GM03348 (cell line): ENCODE data around the gene NEK5.
"Not testable (repeated sequence)": the region's sequence is repeated elsewhere in the genome, so short reads cannot be mapped to it uniquely, and the experiment has no call there.

ENCODE experiments used
- DNase-seq: peaks from one replicate; pipeline ENCODE4 v3.0.0; 2012; ENCODE audit warnings: low spot score

Gene NEK5

DNA sequence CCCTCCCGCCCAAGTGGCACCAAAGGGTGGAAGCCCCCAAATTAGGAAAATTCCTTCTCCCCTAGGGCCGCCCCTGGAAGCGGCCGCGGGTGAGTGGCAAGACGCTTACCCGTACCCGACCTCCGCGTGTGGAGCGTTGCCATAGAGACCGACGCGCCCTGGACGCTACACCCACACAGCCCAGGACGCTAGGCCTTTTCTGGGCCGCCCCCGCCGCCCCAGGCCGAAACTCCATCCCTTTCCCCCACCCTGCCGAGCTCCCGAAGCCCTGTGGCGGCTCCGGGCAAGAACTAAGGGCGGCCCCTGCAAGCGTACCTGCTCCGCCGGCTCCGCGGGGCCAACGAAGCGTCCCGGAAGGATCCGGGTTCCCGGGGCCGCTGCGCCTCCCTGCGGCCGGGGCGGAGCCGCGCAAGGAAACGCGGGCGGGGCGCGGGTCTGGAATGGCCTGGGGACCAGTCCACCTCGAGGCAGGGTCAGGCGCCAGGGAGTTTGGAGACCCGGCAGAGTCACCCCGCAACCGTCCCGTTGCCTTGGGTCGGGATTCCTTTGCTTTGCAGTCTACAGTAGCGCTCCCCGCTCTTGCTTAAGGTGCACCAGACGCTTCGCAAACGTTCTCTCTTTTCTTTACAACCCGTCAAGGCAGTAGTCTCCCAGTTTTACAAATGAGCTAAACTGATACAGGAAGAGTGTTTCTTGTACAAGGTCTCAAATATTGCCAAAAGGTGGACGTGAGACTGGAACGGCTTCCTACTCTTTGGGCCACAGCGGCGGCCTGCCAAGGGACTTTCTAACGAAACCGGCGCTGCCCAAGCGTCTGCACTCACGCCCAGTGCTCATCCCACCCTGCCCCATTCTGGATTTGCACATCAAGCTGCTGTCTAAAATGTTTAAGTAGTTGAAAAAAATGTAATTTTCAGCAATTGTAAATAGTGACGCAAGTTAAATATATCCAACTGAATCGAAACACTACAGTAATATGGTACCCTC is at the start of gene NEK5:
Gene NEK5, minus strand, starts transcription at position 360 of the 987 bp plus-strand sequence. CDS start 1,591 bp downstream, outside the sequence.
- peak; percentile 92 for DNase-seq

GRCh38 chr13:52177276-52177675 is 48.4 kb upstream of the NEK5 start:
- DNase-seq, result no peak

GRCh38 chr13:52173970-52174369 is 45.1 kb upstream of the NEK5 start:
- DNase-seq, result not testable (repeated sequence)

DNA sequence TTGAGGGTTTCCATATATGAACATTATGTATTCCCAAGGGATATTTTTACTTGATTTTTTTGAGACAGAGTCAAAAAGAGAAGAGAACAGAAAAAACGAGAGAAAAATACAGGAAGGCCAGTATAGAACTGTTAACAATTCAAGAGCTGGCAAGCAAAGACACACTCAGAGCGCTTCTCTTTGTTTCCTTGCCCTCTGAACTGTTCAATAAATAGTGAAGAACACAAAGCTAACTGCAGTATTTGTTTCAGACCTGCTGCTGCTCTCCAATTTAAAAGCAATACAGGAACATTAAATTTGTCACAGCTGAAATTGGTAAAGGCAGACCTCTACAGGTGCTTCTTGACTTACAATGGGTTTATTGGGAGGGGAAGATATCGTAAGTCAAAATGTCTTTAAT is 44.5 kb upstream of the NEK5 start:
- no peak for DNase-seq

DNA sequence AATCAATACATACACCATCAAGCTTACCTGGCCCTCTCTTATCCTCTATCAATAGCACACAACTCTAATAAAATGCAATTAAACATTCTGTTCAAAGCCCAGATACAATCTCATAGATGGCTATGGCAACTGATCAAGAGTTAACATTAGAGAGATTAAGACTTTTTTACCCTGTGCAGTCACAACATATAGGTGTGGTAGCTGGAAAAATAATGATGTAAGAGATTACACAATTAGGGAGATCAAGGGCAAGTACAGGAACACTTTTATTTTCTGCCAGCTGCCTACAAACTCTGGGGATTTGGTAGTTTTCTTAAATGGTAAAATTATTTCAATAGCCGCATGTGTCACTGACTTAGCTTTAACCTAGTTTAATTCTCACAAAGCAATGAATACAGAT is 42.8 kb upstream of the NEK5 start:
- DNase-seq, result not testable (repeated sequence)

GRCh38 chr13:52170828-52171391 is 42.0 kb upstream of the NEK5 start:
- DNase-seq, result not testable (repeated sequence)

DNA sequence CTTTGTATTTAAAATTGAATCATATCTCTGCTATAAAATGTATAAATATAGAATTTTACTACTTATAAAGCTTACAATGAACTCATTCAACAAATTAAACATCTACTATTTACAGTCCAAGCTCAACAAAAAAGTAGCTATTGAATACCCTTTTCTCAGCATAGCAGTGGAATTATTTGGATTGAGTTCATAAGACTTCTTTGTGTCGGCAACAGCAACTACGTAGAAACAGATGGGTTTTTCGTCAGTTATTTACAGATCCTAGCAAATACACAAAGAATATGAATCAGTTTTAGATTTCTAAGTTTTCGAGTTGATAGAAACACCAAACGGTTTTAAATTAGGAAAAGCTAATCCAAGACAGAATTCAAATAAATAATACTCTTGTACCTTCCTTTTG is 41.0 kb upstream of the NEK5 start:
- DNase-seq, result no peak

DNA sequence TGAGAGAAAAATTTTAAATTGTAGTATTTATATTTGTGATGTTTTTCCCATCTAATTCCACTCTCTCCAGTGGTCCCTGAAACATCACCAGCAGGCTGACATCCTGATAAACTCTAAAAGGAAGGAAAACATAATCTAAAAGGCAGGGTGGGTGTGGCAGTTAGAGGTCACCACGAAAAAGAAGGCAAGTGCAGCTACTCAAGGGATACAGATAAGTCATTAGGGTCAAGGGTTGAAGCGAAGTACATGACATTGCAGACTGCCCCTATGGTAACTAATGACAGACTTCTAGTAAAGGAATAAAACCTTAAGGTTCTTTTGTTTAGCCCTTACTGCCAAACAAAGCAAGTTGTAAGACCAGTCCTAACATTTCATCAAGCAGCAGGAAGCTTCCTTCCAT is 36.5 kb upstream of the NEK5 start:
- no peak for DNase-seq

DNA sequence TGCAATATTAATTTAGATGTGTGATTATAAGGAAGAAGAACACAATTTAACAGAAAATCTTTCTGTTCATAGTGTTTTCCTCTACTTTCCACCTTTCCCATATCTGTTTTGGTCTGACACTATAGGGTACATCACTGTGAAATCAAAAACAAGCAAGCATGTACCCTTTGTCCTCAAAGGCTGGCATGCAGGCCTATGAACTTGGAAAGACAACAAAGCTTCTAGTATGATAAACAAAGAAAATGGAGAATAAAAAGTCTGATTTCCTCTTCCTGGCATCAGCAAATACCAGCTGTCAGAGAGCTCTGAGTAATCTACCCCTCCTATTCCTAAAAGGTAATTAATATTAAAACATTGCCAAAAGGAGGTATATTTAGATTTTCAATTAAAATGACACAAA is 36.1 kb upstream of the NEK5 start:
- DNase-seq, result no peak

DNA sequence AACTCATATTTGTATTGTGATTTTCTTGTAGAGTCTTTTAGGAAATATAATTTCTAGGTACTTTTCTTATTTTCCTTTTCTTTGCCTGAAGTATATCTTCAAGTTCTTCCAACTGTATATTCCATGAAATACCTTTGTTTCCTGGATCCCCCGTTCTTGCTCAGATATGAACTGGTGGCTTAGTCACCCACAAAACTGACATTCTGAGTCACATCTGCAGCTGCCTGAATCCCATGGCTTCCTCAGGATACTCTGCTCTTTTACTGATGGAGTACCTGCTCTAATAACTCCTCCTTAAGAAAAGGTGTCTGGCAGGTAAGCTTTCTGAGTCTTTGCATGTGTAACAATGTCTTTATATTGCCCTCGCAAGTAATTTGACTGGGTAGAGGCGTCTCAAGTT is 35.0 kb upstream of the NEK5 start:
- not testable (repeated sequence) for DNase-seq

- DNase-seq, result no peak
These were observed 33.6 kb upstream of the NEK5 start for GRCh38 chr13:52162279-52163101.

GRCh38 chr13:52161181-52161646 is 32.3 kb upstream of the NEK5 start:
- no peak for DNase-seq

GRCh38 chr13:52160506-52160905 is 31.6 kb upstream of the NEK5 start:
- no peak for DNase-seq

GRCh38 chr13:52160053-52160452 is 31.2 kb upstream of the NEK5 start:
- DNase-seq, result no peak

- peak; percentile 88 for DNase-seq
These were observed 30.5 kb upstream of the NEK5 start, which contains the start of gene NEK3 for GRCh38 chr13:52159159-52159982. TSS of gene NEK3 (minus strand) at chr13:52159597. CDS start at chr13:52156191, 3,406 bp downstream.

GRCh38 chr13:52158629-52159158 is 29.8 kb upstream of the NEK5 start:
- DNase-seq, result peak; percentile 77

DNA sequence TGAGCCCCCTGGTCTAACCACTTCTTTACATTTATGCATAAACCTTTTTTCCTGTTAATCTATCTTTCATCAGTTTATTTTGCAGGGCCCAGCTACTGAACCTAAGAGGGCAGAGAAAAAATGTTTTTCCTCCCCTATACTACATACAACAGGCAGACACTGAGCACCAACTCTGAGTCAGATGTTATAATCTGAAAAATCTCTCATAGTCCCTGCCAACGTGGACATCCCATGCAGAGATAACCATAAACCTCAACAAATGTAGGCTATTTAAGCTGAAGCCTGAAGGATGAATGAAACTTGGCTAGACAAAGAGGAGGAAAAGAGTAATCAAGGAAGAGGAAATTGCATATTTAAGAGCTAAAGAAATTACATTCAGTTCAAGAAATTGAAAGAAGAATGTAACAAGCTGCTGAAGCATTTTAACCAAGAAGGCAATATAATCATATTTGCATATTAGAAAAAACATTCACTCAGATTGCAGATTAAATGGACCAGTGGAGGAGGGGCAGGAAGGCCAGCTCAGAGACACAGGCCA is 27.9 kb upstream of the NEK5 start:
- DNase-seq, result peak; percentile 27

DNA sequence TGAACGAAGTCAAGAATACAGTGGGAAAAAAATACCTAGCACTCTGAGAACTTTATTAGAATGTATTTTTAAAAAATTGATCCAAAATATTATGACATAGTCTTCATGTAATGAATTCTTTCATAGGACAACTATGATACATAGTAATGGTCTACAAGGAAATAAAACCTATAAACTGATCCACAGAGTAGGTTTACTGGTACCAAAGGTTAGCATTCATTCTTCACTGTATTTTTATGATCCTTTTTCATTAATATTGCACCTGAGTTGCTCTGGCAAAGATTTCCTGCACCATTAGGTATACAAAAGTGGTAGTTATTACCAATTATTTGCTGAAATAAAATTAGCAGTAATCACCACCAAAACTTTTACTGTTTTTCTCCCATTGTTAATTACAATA is 26.3 kb upstream of the NEK5 start:
- no peak for DNase-seq

GRCh38 chr13:52147225-52147624 is 18.4 kb upstream of the NEK5 start:
- DNase-seq, result no peak

- DNase-seq, result no peak
These were observed 12.4 kb upstream of the NEK5 start for GRCh38 chr13:52141299-52141698.

DNA sequence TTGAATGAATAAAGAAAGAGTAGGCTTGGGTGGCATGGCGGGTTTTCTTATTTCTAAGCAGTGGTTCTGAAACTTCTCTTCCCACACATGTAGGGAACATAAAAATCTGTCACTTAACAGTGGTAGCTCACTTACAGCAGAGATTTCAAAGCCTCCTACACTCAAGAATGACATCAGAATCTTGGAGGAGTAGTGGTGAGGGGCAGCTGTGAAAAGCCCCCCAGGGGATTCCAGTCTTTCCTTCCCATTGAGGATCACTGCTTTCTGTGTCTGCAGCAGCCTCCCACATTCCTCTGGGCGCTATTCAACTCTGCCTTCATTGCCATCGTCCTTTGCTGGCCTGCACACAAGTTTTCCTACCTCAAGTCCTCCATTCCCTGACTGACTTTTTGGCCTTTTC is 8.6 kb upstream of the NEK5 start:
- DNase-seq, result no peak
